NCI-H524 (cell line): Measurements from ENCODE around the gene SRXN1.

Source experiments
- DNase-seq, 2 experiments: peaks; one replicate each; lab custom pipeline; 2025; lab: John Stamatoyannopoulos, UW

The SRXN1 gene

DNA sequence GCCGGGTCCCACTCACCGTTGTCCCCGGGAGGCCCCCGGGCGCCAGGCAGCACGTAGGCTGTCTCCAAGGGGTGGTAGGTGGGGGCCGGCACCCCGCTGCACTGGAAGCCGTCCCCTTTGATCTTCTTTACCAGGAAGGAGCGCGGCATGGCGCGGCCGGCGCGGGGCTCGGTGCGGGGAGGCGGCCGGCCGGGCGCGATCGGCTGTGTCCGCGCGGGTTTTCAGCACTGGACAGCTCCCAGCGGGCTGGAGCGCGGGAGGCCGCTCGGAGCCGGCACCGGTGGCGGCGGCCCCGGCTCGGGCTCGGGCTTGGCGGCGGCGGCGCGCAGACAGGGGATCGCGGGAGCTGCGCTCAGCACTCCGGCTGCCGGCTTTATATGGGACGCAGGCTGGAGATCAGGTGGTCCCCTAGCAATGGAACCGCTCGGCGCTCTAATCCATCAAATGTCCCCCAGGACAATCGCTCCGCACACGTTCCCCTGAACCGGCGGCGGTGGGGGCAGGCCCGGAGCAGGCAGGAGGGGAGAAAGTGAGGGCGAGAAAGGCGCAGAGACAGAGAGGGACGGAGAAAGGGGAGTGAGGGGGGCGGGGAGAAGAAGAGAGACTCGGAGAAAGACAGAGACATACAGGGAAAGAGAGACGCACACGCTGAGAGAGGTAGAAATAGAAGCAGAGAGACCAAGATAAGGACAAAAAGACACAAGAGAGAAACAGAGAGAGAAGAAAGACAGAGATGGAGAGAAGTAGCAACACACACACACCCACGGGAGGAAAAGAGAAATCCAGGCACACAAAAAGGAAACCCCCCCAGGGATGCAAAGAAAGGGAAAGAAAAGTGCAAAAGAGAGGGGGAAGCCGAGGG lies 22.7 kb upstream of the SRXN1 start, which contains the start of gene SCRT2:
TSS of gene SCRT2 (minus strand) at position 350 of the 862 bp plus-strand sequence. CDS start at position 149, 201 bp downstream.
- peak; percentile 66 to 74 for DNase-seq

DNA sequence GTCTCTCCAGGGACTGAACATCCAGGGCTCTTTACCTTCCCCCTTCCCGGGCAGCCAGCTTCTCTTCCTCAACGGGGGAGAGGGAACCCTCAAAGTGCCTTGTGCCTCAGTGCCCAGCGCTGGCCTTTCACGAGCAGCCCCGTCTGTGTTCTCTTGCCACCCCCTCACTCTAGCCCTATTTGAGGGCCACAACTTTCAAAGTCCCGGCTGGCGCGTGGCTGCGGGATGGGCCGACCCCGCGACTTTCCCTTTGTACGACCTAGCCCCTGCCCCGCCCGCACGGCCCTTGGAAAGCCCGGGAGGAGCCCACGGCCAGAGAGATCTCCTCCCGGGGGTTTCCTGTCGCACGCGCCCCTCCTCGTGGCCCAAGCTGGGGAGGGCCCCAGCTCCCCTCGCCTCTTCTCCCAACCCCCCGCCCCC lies 22.0 kb upstream of the SRXN1 start:
- peak; percentile 28 to 54 for DNase-seq

DNA sequence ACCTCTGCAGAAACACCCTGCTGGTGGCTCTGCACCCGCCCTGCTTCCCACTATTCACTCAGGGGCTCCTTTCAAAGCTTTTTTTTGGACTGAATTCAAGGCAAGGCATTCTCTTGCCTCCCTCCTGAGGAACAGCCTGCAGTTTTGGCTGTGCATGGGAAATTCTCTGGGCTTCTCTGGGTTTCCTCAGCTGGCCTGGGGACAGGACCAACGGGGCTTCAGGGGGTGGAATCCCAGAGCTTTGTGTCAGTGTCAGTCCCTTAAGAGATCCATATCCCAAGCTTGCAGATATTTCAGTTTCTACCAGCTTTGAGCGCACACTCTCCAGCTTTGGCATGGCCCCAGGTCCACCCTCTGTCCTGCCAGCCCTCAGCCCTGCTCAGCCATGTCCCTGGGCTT lies 20.6 kb upstream of the SRXN1 start:
- DNase-seq, result no peak

GRCh38 chr20:672963-673602 lies 20.1 kb upstream of the SRXN1 start:
- peak in 1 of 2 experiments; percentile 28 for DNase-seq

DNA sequence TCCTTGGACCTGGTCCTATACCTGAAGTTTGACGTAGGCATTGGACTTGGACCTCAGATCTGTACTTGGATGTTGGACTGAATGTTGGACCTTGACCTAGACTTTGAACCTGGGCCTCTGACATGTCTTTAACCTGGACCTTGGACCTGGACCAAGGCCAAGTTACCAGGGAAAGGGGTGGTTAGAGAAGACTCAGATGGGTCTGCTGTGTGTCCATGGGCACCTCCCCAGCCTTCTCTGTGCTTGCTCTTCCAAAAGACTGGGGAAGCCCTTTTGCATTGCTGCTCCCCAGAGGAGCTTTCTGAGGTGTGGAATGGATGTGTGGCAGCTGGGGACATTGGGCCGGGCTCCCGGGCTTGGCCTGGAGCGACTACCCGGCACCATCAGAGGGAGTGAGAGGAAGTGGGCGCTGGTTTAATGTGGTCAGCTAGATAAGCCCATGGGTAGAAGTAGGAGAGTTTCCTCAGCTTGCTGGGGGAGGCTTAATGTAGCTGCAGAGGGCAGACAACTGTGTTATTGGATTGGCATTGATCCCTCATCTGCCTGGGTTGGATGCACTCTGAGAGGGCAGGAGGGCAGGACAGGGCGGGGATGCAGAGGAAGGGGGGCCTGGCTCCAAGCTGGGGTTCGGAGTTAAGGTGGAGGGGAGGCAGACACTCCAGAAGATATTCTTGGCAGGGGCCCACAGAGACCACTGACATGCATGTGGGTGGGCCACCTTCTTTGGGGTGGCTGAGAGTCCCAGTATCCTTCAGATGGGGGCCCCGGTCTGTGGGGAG lies 18.4 kb upstream of the SRXN1 start:
- DNase-seq, result no peak

DNA sequence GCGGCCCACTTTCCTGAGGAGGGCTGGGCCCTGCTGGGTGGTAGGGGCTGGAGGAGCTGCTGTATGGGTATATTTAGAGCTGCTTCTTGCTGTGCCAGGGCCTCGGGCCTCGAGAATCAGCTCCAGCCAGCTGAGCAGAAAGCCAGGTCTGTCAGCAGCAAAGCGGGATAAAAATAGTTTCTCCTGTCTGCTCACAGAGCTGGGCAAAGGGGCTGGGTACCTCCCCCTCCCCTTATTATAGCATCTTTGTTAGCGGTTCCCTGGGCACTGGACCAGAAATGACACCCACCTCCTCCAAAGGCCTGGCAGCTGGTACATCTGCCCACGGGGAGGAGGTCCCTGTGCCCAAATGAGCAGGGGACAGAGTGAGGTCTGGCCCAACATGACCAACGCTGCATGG lies 16.6 kb upstream of the SRXN1 start:
- no peak for DNase-seq

GRCh38 chr20:668638-669037 lies 15.6 kb upstream of the SRXN1 start:
- no peak for DNase-seq

DNA sequence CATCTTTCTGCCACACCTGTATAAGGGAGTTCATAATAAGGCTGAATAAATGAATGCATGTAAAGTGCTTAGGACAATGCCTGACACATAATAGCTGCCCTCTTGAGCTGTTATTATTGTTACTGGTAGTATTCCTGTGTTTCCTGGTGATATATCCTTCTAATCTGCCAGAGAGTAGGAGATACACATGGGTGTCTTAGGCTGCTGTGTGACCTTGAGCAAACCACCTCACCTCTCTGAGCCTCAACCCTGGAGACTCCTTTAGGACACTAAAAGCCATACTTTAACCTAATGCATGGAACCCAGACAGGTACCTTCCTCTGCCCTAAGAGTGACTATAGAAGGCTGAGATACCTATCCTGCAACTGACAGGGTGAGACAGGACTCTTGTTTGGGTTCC lies 15.1 kb upstream of the SRXN1 start:
- DNase-seq, result no peak

- DNase-seq, result peak; percentile 46 to 48
Observed at GRCh38 chr20:667351-668034, 14.5 kb upstream of the SRXN1 start.

GRCh38 chr20:666877-667276 lies 13.9 kb upstream of the SRXN1 start:
- DNase-seq, result no peak

- DNase-seq, result no peak
Observed at GRCh38 chr20:665276-665675, 12.3 kb upstream of the SRXN1 start.

GRCh38 chr20:664576-664975 lies 11.6 kb upstream of the SRXN1 start:
- no peak for DNase-seq

DNA sequence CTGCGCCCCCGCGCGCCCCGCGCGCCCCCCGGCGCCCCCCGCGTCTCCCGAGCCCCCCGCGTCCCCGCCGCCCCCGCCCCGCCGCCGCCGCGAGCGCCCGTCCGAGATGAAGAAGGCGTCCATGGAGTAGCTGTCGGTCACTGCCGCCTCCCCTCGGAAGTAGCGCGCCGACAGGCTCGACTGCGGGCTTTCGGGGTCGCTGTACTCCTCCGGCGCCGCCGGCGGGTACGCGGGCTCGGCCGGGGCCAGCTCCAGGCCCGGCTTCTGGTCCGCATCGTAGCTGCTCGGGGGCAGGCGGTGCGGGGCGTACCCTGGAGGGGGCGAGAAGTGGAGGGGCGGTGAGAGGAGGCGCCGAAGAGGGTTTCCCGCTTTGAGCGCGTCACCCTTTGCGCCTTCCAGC lies 11.2 kb upstream of the SRXN1 start:
- DNase-seq, result no peak

GRCh38 chr20:663315-664090 lies 10.5 kb upstream of the SRXN1 start:
- peak in 1 of 2 experiments; percentile 49 for DNase-seq

- DNase-seq, result no peak
Observed at GRCh38 chr20:662277-663192, 9.5 kb upstream of the SRXN1 start.

DNA sequence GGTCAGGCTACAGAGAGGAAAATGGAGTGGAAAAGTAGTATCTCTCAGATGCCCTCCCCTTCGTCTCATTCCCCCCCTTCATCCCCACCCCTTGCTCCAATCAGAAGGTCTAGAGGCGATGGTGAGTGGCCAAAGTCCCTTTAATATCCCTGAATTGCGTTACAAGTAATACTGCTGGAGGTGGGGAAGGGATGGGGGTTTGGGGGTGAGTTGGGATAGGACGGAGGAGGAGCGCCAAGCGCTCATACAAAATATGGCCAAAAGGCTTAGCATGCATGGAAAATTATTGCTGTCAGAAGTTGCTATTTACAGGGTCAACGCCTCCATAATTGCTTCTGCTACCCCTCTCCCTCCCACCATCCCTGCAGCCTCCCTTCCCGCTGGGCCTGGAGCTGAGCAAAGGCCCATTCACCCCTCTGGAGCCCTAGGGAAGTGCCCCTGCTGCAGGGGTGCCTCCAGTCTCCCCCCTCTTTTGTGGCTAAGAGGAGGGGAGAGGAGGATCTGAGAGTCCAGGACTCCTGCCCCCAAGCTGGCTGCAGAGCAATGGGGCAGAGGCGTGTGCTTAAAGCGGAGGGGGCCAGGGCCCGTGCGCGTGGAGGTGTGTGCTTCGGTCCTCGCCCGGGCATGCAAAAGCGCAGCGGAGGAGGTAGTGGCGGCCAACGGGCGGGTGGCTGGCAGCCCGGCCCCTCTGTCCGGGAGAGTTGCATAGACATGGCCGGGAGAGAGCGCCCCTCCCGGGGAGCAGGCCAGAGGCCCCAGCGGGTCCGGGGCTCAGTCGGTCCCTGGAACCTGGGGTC lies 8.7 kb upstream of the SRXN1 start:
- peak in 1 of 2 experiments; percentile 30 for DNase-seq

DNA sequence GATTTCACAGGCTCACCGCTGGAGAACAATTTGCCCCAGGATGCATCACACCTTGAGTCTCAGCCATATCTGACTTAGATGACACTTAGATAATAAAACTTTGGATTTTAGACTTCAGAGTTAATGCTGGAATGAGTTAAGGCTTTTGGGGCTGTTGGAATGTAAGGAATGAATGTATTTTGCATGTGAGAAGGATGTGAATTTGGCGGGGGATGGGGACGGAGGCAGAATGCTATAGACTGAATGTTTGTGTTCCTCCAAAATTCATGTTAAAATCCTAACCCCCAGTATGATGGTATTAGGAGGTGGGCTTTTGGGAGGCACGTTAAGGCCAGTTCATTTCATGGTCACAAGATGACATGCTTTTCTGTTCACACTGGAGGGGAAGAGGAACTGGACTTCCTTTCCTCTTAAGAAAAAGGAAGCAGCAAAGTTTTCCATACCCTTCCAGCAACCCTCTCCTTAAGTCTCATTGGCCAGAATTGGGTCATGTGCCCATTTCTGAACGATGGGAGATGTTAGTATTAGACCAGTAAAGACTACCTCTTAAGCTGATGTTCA lies 5.8 kb upstream of the SRXN1 start:
- no peak for DNase-seq

DNA sequence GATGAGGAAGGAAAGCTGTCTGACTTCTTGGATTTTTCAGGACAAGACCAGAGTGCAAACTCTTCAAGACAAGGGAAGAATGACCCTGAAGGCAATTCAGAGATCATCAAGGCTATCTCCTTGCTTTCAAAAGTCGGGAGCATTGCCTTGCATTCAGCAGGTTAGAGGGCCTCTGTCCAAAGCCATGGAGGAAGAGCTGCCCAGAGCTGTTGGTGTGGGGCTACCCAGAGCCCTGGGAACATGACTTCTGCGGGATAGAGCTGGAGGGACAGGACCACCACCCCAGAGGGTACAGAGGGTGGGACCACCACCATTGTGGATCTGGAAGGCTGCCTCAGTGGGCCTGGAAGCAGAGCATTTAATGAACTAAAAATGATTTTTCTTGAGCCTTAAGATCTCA lies 5.2 kb upstream of the SRXN1 start:
- DNase-seq, result no peak
